ENCODE data around the gene ZNRD2. TPM values are rescaled to one million over a fixed set of nuclear protein-coding genes. Genes with fewer than 3 reads are reported as not detected.

ZNRD2 gene
- total RNA-seq, 4 donors from 2014 or later, result 28.2 to 79.1 (median 41.3) TPM

DNA sequence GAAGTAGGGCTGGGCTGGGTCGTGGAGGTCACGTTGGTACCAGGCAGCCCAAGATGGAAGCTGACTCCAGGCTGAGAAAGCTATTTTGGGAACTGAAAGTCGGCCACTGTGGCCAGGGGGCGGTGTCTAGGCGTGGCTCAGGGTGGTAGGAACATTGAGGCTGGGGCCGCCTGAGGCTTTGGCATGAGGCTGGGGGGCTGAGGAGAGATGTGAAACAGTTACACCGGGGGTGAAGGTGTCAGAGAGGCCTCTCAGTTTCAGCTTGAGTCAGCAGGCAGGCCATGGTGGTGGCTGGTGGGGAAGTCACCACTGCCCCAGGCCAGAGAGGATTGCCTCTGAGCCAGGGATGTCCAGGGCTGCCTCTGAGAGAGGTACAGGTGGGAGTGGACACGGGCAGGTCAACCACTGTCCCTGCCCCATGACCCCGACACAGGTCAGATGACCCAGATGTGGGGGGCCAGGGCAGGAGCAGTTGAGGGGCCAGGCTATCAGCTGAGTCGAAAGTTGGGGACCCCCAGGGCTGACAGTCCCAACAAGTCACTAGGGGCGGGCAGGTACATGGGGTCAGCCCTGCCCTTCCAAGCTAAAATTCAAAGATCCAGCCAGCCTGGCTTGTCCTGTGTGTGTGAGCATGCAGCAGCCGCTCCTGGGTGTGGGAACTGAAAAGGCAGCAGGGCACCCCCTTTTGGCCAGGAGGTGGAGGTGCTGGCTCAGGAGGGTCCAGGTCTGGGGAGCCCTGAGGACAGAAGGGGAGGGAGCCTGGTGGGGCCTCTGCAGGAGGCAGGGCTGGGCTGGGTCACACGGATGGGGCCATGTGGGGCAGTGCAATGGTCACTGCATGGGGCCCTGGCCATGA lies 18.1 kb downstream of the ZNRD2 start:
- no peak overlapping the region for H3K27ac ChIP-seq
- 54 to 71% methylated on average over 10 to 11 of the region's 13 CpGs for WGBS, 2 donors
- TF ChIP-seq, protein P1, sequence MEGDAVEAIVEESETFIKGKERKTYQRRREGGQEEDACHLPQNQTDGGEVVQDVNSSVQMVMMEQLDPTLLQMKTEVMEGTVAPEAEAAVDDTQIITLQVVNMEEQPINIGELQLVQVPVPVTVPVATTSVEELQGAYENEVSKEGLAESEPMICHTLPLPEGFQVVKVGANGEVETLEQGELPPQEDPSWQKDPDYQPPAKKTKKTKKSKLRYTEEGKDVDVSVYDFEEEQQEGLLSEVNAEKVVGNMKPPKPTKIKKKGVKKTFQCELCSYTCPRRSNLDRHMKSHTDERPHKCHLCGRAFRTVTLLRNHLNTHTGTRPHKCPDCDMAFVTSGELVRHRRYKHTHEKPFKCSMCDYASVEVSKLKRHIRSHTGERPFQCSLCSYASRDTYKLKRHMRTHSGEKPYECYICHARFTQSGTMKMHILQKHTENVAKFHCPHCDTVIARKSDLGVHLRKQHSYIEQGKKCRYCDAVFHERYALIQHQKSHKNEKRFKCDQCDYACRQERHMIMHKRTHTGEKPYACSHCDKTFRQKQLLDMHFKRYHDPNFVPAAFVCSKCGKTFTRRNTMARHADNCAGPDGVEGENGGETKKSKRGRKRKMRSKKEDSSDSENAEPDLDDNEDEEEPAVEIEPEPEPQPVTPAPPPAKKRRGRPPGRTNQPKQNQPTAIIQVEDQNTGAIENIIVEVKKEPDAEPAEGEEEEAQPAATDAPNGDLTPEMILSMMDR (IDR thresholded peaks at IDR 0.05), result peak in 5 of 6 experiments; percentile 28 to 52 (median 41)
- TF ChIP-seq POLR2A (IDR thresholded peaks at IDR 0.05), result no peak
- H3K9me3 ChIP-seq, result no peaks in the 10 kb centered on the region
- H3K4me1 ChIP-seq, result peaks cover 4 to 23% of the 10 kb centered on the region in 2 donors
- H3K36me3 ChIP-seq, result no peaks in the 10 kb centered on the region
- H3K4me3 ChIP-seq (replicated peaks in 1 of 3), result no peak overlapping the region
- H3K27me3 ChIP-seq, result no peaks in the 10 kb centered on the region
- intact Hi-C loops (cut with DNase I), result no loop called here
- peak; percentile 54 to 57 for DNase-seq

DNA sequence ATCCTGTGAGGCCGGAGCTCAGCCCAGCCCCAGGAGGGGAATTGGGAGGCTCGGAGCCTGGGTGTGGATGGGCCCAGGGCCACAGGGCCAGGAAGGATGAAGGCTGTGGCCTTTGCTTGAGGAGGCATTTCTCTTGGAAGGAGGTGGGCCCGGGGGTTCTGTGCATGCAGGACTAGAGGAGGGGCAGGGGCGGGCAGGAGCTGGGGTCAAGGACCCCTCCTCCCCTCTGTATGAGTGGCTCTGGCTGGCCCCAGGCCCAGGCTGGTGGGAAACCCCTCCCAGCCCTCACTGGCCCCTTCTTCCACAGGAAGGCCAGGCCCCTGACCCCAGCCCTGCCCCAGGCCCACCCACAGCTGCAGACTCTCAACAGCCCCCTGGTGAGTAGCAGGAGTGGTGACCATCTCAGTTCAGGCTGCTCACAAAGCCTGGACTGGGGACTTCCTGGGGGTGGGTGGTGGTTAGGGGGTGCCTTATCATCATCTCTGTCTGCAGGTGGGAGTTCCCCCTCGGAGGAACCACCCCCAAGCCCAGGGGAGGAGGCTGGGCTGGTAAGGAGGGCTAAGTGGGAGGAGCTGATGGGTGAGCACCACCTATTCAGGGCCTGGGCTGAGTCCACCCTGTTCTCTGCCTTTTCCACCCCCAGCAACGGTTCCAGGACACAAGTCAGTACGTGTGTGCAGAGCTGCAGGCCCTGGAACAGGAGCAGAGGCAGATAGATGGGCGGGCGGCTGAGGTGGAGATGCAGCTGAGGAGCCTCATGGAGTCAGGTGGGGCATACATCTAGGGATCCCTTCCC lies 19.4 kb downstream of the ZNRD2 start:
- no peak for DNase-seq
- intact Hi-C loops (cut with DNase I), result no loop called here
- Histone ChIP-seq H3K4me3 (replicated peaks in 1 of 3) (no peak overlapping the region), H3K27ac (no peak overlapping the region), H3K4me1 (peaks cover 4 to 21% of the 10 kb centered on the region in 2 donors), H3K9me3 (no peaks in the 10 kb centered on the region), H3K36me3 (no peaks in the 10 kb centered on the region), H3K27me3 (no peaks in the 10 kb centered on the region)
- no peak for TF ChIP-seq POLR2A (IDR thresholded peaks at IDR 0.05)
- TF ChIP-seq, protein P1 (IDR thresholded peaks at IDR 0.05), result no peak
- 64 to 84% methylated on average over 8 to 9 of the region's 9 CpGs for WGBS, 2 donors

DNA sequence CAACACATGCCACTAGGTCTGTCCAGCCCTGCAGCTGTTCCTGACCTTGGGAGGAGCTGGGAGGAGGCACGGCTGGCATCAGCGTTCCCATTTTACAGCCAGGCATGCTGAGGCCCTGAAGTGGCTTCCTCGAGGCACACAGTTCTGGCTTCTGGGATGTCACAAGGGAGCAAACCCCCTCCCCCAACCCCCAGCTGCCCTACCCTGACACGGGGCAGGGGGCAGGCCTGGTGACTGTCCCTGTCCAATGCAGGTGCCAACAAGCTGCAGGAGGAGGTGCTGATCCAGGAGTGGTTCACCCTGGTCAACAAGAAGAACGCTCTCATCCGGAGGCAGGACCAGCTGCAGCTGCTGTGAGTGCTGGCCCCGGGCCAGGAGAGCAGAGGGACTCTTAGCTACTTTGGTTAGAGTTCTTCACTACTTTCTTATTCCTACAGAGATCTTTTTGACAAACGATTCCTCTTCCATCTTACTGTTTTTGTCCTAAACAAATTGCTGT lies 20.0 kb downstream of the ZNRD2 start:
- no peaks in the 10 kb centered on the region for H3K27me3 ChIP-seq
- H3K4me1 ChIP-seq, result peaks cover 4 to 18% of the 10 kb centered on the region in 2 donors
- DNase-seq, result no peak
- H3K36me3 ChIP-seq, result no peaks in the 10 kb centered on the region
- H3K27ac ChIP-seq, result no peak overlapping the region
- WGBS, 2 donors, result 61 to 67% methylated on average over 5 to 7 of the region's 8 CpGs
- intact Hi-C loops (cut with DNase I), result no loop called here
- no peak for TF ChIP-seq POLR2A (IDR thresholded peaks at IDR 0.05)
- TF ChIP-seq, protein P1 (IDR thresholded peaks at IDR 0.05), result no peak
- H3K4me3 ChIP-seq (replicated peaks in 1 of 3), result no peak overlapping the region
- no peaks in the 10 kb centered on the region for H3K9me3 ChIP-seq

DNA sequence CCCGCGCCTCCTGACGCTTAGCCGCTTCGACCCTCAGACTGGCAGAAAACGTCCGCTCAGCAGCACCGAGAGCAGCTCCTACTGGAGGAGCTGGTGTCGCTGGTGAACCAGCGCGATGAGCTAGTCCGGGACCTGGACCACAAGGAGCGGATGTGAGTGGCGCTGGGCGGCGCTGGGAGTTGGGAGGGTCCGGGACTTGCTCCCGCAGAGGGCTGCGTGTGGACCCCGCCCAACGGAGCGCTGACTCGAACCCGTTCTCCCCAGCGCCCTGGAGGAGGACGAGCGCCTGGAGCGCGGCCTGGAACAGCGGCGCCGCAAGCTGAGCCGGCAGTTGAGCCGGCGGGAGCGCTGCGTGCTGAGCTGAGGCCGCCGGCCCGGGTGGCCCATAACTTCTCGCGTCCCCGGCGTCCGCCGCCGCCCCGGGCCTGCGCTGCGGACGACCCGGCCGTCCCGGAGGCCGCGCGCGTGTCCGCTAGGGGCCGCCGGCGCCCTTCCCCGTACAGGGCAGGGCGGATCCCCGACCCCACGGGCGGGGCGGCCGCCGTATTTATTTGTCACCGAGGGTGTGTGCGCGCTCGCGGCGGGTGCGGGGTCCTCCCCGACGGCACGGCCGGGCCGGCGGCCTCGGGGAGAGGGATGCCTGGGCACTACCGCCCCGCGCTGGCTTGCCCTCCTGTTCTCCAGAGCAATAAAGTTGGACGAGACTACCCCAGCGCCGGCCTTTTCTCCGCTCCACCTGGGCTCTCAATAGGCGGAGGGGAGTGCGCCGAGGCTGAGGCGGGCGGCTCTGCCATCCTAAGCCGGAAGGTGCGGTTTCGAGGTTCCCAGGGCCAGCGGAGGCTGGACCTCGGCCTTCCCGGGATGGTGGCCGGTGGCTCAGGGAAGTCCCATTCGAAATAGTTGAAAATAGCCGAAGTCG lies 21.9 kb downstream of the ZNRD2 start:
- Histone ChIP-seq H3K27me3 (no peaks in the 10 kb centered on the region), H3K36me3 (no peaks in the 10 kb centered on the region), H3K27ac (peak overlapping the region in 2 of 3 donors; percentile 4 to 47), H3K4me3 (replicated peaks in 1 of 3) (no peak overlapping the region), H3K9me3 (no peaks in the 10 kb centered on the region), H3K4me1 (peaks cover 4 to 13% of the 10 kb centered on the region in 2 donors)
- peak; percentile 54 to 62 for DNase-seq
- intact Hi-C loops (cut with DNase I), result no loop called here
- TF ChIP-seq POLR2A (IDR thresholded peaks at IDR 0.05), result no peak
- TF ChIP-seq, protein P1 (IDR thresholded peaks at IDR 0.05), result peak in 3 of 6 experiments; percentile 12 to 47 (median 36)
- 35 to 37% methylated on average over 30 to 37 of the region's 106 CpGs for WGBS, 2 donors
